B cell (primary cell): ENCODE data around the gene TRABD2B.

ENCODE experiments used
- EZH2 ChIP-seq: IDR thresholded peaks from 2 replicates; pipeline ENCODE4 v1.6.1; 2012; ENCODE audit warnings: borderline replicate concordance, low read depth, mild to moderate bottlenecking, moderate library complexity, low read length; ENCODE audit not compliant: insufficient read depth, poor library complexity, severe bottlenecking
- TF ChIP-seq, protein P1 (sequence below): fragments of 200-600 bp; IDR thresholded peaks from one replicate; pipeline ENCODE4 v1.8.0; 2022; ENCODE audit warnings: antibody characterized with exemption, mild to moderate bottlenecking

DNA sequence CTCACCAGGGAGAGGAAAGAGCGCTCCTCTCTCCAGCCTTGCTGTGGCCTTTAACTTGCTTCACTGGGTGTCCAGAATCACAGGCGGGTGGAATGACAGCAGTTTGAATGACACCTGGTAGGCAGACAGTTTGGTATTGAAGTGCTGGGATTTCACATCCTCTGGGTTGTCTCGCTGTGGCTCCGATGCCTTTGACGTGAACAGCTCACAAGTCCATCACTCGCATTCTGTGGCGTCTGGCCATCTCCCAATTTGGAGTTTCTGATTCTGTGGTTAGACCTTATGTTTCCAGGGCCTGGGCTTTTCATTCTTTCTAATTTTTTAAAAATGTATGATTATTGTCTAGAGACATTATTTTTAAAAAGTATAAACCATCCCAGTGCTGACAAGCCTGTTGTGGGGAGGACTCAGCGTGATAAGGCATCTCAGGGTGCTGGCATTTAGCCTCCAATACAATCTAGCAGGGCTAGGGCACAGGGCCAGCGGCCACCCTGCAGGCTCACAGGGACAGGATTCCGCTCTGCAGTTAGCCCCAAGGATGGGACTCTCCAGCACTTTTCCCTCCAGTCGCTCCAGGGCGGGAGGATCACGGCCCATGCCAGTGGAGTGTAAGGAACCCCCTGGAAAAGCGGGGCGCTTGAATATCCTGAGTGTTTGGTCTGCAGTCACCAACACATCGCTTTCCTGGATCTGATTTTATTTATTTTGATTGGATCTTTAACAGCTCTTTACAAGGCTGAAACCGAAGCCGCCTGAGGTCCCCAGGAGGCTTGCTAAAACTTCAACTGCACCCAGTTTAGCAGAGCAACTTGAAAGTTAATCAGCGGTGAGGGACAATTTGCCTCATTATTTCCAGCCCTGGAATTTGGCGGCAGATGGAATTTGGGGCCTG, 178.3 kb downstream of the TRABD2B start:
- TF ChIP-seq, protein P1, sequence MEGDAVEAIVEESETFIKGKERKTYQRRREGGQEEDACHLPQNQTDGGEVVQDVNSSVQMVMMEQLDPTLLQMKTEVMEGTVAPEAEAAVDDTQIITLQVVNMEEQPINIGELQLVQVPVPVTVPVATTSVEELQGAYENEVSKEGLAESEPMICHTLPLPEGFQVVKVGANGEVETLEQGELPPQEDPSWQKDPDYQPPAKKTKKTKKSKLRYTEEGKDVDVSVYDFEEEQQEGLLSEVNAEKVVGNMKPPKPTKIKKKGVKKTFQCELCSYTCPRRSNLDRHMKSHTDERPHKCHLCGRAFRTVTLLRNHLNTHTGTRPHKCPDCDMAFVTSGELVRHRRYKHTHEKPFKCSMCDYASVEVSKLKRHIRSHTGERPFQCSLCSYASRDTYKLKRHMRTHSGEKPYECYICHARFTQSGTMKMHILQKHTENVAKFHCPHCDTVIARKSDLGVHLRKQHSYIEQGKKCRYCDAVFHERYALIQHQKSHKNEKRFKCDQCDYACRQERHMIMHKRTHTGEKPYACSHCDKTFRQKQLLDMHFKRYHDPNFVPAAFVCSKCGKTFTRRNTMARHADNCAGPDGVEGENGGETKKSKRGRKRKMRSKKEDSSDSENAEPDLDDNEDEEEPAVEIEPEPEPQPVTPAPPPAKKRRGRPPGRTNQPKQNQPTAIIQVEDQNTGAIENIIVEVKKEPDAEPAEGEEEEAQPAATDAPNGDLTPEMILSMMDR, result no peak
- no peak for TF ChIP-seq EZH2
